NT2/D1 (cell line): ENCODE data around the gene F12.

ENCODE experiments used
- YY1 ChIP-seq: IDR thresholded peaks from 2 replicates; pipeline ENCODE4 v1.6.1; 2011; ENCODE audit not compliant: insufficient read length, insufficient read depth
- ZNF274 ChIP-seq: IDR thresholded peaks from 2 replicates; pipeline ENCODE4 v1.6.1; 2011; ENCODE audit warnings: mild to moderate bottlenecking, low read depth, low read length

DNA sequence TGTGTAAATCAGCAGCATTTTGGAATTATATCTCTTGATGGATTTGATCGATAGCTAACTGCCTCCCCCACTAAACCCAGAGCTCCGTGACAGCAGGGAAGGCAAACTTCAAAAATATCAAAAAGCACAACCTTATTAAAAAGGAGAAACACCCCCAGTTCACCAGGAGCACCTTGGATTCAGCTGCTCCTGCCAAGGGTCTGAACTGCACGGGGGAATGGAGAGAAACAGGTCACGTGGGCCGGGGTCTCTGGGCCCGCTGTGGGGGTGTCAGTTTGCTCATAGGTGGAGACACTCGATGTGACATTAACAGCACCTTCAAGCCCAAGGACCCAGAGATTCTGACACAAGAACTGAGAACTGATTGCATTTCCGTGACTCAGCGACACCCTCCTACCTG, 26.2 kb downstream of the F12 start:
- no peak for TF ChIP-seq YY1
- no peak for TF ChIP-seq ZNF274
